Smooth muscle cell (in vitro differentiated cells): Measurements from ENCODE around the gene MRC2. TPM values are rescaled to one million over a fixed set of nuclear protein-coding genes. Genes with fewer than 3 reads are reported as not detected.

Experiments
- DNase-seq: peaks from one replicate; lab custom pipeline; 2025; ENCODE audit not compliant: unreplicated experiment; lab: John Stamatoyannopoulos, UW
- H2AFZ ChIP-seq: fragments of 200-600 bp; sonication (generic); 2 replicates; pipeline ENCODE4 v1.6.0; 2016; ENCODE audit warnings: antibody characterized with exemption, low read depth, mild to moderate bottlenecking
- H3F3A ChIP-seq: fragments of 200-600 bp; sonication (generic); 2 replicates; pipeline ENCODE4 v1.6.0; 2017; ENCODE audit warnings: antibody characterized with exemption, low read depth
- H3K27ac ChIP-seq: fragments of 200-600 bp; sonication (generic); 2 replicates; pipeline ENCODE4 v1.5.1; 2016; ENCODE audit warnings: low read depth, mild to moderate bottlenecking
- H3K27me3 ChIP-seq: fragments of 200-600 bp; sonication (generic); 2 replicates; pipeline ENCODE4 v1.6.1; 2016; ENCODE audit warnings: low read depth, mild to moderate bottlenecking
- H3K36me3 ChIP-seq: fragments of 200-600 bp; sonication (generic); 2 replicates; pipeline ENCODE4 v1.5.1; 2016; ENCODE audit warnings: low read depth
- H3K4me1 ChIP-seq: fragments of 200-600 bp; sonication (generic); 2 replicates; pipeline ENCODE4 v1.5.1; 2016; ENCODE audit warnings: low read depth
- H3K4me2 ChIP-seq: fragments of 200-600 bp; sonication (generic); 2 replicates; pipeline ENCODE4 v1.6.0; 2016; ENCODE audit warnings: mild to moderate bottlenecking
- H3K4me3 ChIP-seq: fragments of 200-600 bp; sonication (generic); 2 replicates; pipeline ENCODE4 v1.5.1; 2016; ENCODE audit warnings: mild to moderate bottlenecking
- H3K79me2 ChIP-seq: fragments of 200-600 bp; sonication (generic); 2 replicates; pipeline ENCODE4 v1.6.0; 2016; ENCODE audit warnings: low read depth, mild to moderate bottlenecking
- H3K9ac ChIP-seq: fragments of 200-600 bp; sonication (generic); 2 replicates; pipeline ENCODE4 v1.6.0; 2016; ENCODE audit warnings: low read depth
- H3K9me3 ChIP-seq: fragments of 200-600 bp; sonication (generic); replicated peaks from 2 replicates; pipeline ENCODE4 v1.5.1; 2016; ENCODE audit warnings: low read depth
- H4K20me1 ChIP-seq: fragments of 200-600 bp; sonication (generic); 2 replicates; pipeline ENCODE4 v1.6.0; 2016; ENCODE audit warnings: low read depth
- WGBS: methylation state at CpG from one replicate; pipeline ENCODE4 v1.1.7; 2016; ENCODE audit warnings: low lambda C conversion rate; 5-methylcytosine and 5-hydroxymethylcytosine counted together
- polyA plus RNA-seq: library from polyadenylated mRNA; unstranded; fragments of >200 nt; fragmentation: Nextera tagmentation; extraction: Ambion mirVana; gene quantifications from 2 replicates; pipeline ENCODE4 v1.2.1, GENCODE V29; 2016
- total RNA-seq: library from RNA; depleted of rRNA; stranded (reverse); fragments of >200 nt; gene quantifications from 2 replicates; pipeline ENCODE4 v1.2.3, GENCODE V29; 2014
- TF ChIP-seq, protein P1 (sequence below): fragments of 200-600 bp; sonication (generic); IDR thresholded peaks from 2 replicates; pipeline ENCODE4 v1.5.1; 2017; ENCODE audit warnings: borderline replicate concordance, mild to moderate bottlenecking, antibody characterized with exemption; ENCODE audit not compliant: insufficient read depth, poor library complexity, severe bottlenecking

Gene MRC2
- total and polyA plus RNA-seq, 2 experiments from 2014 or later, result 177 to 489 TPM

DNA sequence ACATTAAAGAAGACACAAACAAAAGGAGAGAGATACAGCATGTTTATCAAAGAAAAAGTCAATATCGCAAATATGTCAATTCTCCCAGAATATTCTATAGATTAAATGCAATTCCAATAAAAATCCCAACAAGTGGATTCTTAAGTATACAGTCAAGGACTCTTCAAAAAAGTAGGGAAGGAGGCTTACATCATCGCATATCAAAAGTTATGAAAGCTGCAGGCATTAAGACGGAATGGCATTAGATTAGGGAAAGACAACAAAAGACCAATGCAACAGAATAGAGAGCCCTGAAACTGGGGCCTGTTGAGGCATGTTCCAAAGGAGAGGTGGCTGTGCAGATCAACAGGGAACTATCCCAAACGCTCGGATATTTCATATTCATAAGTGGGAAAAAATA lies 104.7 kb downstream of the MRC2 start:
- H2AFZ ChIP-seq, result no peak overlapping the region
- H4K20me1 ChIP-seq, result no peaks in the 10 kb centered on the region

DNA sequence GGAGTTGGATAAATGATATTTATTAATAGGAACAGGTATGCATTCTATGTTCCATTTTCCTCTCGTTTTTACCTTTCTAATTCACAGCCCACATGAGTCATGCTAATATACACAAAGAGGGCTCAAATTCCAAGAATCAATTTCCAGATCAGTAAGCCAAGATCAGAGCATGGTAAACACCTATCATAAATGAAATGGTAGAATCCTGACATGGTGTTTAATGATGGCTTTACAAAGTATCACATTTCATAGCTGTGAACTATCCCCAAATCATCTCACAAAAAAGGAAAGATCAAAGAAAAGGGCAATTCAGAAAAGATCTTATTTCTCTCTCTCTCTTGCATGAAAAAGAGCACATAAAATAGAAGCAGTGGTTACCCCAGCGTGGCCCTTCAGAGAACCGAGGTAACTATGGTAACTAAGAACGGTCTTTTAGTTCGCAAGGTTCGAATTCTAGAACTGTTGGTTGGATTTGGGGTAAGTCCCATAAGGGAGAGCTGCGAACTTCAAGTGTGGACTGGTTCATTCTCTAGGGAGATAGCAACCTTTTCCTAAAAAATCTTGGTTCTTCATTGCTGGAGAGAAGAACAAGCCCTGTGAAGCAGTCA lies 107.7 kb downstream of the MRC2 start:
- TF ChIP-seq, protein P1, sequence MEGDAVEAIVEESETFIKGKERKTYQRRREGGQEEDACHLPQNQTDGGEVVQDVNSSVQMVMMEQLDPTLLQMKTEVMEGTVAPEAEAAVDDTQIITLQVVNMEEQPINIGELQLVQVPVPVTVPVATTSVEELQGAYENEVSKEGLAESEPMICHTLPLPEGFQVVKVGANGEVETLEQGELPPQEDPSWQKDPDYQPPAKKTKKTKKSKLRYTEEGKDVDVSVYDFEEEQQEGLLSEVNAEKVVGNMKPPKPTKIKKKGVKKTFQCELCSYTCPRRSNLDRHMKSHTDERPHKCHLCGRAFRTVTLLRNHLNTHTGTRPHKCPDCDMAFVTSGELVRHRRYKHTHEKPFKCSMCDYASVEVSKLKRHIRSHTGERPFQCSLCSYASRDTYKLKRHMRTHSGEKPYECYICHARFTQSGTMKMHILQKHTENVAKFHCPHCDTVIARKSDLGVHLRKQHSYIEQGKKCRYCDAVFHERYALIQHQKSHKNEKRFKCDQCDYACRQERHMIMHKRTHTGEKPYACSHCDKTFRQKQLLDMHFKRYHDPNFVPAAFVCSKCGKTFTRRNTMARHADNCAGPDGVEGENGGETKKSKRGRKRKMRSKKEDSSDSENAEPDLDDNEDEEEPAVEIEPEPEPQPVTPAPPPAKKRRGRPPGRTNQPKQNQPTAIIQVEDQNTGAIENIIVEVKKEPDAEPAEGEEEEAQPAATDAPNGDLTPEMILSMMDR, result no peak
- Histone ChIP-seq H3F3A (no peaks in the 10 kb centered on the region), H3K27me3 (no peaks in the 10 kb centered on the region), H3K4me3 (no peak overlapping the region), H3K9me3 (no peaks in the 10 kb centered on the region), H2AFZ (no peak overlapping the region), H3K36me3 (no peaks in the 10 kb centered on the region), H3K79me2 (no peaks in the 10 kb centered on the region), H3K4me2 (no peak overlapping the region), H3K27ac (no peak overlapping the region), H4K20me1 (no peaks in the 10 kb centered on the region), H3K4me1 (peaks cover 4% of the 10 kb centered on the region), H3K9ac (no peak overlapping the region)
- DNase-seq, result no peak
- WGBS, result 83% methylated on average over 7 of the region's 7 CpGs

More for the DNA sequence above, 104.7 kb downstream of the MRC2 start:
- Histone ChIP-seq H3K27ac (no peak overlapping the region), H3K4me3 (no peak overlapping the region), H3K79me2 (no peaks in the 10 kb centered on the region), H3K36me3 (no peaks in the 10 kb centered on the region), H3K27me3 (no peaks in the 10 kb centered on the region), H3F3A (no peaks in the 10 kb centered on the region), H3K4me2 (no peak overlapping the region), H3K9ac (no peak overlapping the region), H3K4me1 (peaks cover 4% of the 10 kb centered on the region), H3K9me3 (no peaks in the 10 kb centered on the region)
- DNase-seq, result no peak
- TF ChIP-seq, protein P1, result no peak
- WGBS, result 88% methylated on average over 5 of the region's 5 CpGs

DNA sequence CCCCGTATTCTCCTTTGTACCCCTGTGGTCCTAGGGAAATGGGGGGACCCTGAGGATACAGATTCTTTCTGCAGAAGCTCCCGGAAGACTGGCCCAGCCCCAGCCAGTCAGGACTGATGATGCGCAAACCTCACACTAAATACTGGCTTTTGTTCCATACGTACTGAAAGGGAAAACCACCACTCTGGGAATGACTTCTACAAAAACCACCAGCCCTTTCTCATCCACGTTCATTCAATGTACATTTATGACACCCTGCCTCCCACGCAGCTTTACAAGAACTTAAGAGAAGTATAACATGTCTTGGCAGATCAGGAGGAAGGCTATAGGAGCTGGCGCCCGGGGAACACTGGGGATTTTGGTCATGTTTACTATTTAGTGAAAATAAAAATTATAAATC lies 110.0 kb downstream of the MRC2 start:
- Histone ChIP-seq H3K27me3 (no peaks in the 10 kb centered on the region), H3K4me1 (no peaks in the 10 kb centered on the region), H3K9ac (no peak overlapping the region), H2AFZ (no peak overlapping the region), H3K36me3 (no peaks in the 10 kb centered on the region), H3K27ac (no peak overlapping the region), H3K79me2 (no peaks in the 10 kb centered on the region), H3F3A (no peaks in the 10 kb centered on the region), H4K20me1 (no peaks in the 10 kb centered on the region), H3K4me2 (no peak overlapping the region), H3K4me3 (no peak overlapping the region), H3K9me3 (no peaks in the 10 kb centered on the region)
- TF ChIP-seq, protein P1, result no peak
- DNase-seq, result no peak
- 72% methylated on average over 8 of the region's 8 CpGs for WGBS

DNA sequence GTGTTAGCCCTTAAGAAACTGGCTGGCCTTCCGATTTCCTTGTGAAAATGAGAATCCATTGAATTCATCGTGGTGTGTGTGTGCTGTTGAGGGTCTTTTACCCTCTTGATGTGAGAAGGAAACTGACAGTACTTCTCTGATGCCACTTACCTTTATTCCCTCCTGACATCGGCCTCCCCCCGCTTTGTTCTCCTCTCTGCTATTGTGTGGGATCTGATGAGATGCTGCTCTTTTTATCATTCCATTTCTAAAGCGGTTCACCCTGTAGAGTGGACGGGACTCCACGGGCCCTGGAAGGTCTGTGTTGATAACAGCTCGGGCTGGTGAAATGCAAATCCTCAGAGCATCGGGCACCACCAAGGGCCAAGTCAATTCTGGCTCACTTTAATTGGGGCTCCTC lies 110.8 kb downstream of the MRC2 start:
- Histone ChIP-seq H2AFZ (no peak overlapping the region), H3K36me3 (no peaks in the 10 kb centered on the region), H3K4me3 (no peak overlapping the region), H3K9ac (no peak overlapping the region), H3K4me1 (no peaks in the 10 kb centered on the region), H3K4me2 (no peak overlapping the region), H3K9me3 (no peaks in the 10 kb centered on the region), H3K27ac (no peak overlapping the region), H3F3A (no peaks in the 10 kb centered on the region), H4K20me1 (no peaks in the 10 kb centered on the region), H3K27me3 (no peaks in the 10 kb centered on the region), H3K79me2 (no peaks in the 10 kb centered on the region)
- 99% methylated on average over 9 of the region's 9 CpGs for WGBS
- no peak for DNase-seq
- TF ChIP-seq, protein P1, result no peak
